ENCODE data around the gene CCL5. TPM values are rescaled to one million over a fixed set of nuclear protein-coding genes. Genes with fewer than 3 reads are reported as not detected.
A peak's percentile ranks its signal among the peaks of the same experiment; 100 is the strongest.

CCL5 gene
- total RNA-seq, 1 experiment from 2014 or later, result not detected

- H3F3A ChIP-seq (ENCODE audit: low read length, unreplicated experiment), result no peaks in the 10 kb centered on the region
- DNase-seq (no peak), ATAC-seq (no peak)
- no peaks in the 10 kb centered on the region for H3K4me1 ChIP-seq (ENCODE audit: insufficient read depth, low read length)
- no peaks in the 10 kb centered on the region for H4K20me1 ChIP-seq (ENCODE audit: low read length)
- BruUV-seq (replicated peaks), result no TSS peak
- no peak for TF ChIP-seq EZH2 (IDR thresholded peaks at IDR 0.05; ENCODE audit: low read length, unreplicated experiment)
- TF ChIP-seq CTCF (conservative IDR thresholded peaks at IDR 0.05; ENCODE audit: low read depth, low read length), result no peak
- no peak for TF ChIP-seq EZH2phosphoT487 (IDR thresholded peaks at IDR 0.05; ENCODE audit: borderline replicate concordance, low read length)
- no peaks in the 10 kb centered on the region for H3K9me3 ChIP-seq (ENCODE audit: low read length)
- no peaks in the 10 kb centered on the region for H3K9me2 ChIP-seq (replicated peaks; ENCODE audit: low read length)
- ChIA-PET POLR2A (ENCODE audit: unreplicated experiment) (no interaction called here), CTCF (no interaction called here)
- peaks cover 34% of the 10 kb centered on the region for H3K36me3 ChIP-seq (ENCODE audit: low read depth, low read length)
- H3K79me2 ChIP-seq (ENCODE audit: low read length), result no peaks in the 10 kb centered on the region
- H3K4me2 ChIP-seq (ENCODE audit: low read length), result no peak overlapping the region
- no peak overlapping the region for H3K27ac ChIP-seq (ENCODE audit: low read length)
- intact Hi-C loops (cut with micrococcal nuclease), result no loop called here
- no peak overlapping the region for H2AFZ ChIP-seq (ENCODE audit: low read length)
- H3K27me3 ChIP-seq (ENCODE audit: low read length), result no peaks in the 10 kb centered on the region
- H3K9ac ChIP-seq (ENCODE audit: low read length), result no peak overlapping the region
- H3K4me3 ChIP-seq (ENCODE audit: low read length), result no peak overlapping the region
Measured at GRCh38 chr17:35846055-35846809, 33.9 kb downstream of the CCL5 start.

DNA sequence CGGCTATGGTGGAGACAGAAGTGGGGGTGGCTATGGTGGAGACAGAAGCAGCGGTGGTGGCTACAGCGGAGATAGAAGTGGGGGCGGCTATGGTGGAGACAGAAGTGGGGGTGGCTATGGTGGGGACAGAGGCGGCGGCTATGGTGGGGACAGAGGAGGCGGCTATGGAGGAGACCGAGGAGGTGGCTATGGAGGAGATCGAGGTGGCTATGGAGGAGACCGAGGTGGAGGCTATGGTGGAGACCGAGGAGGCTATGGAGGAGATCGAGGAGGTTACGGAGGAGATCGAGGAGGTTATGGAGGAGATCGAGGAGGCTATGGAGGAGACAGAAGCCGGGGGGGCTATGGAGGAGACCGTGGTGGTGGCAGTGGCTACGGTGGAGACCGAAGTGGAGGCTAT is 35.6 kb downstream of the CCL5 start:
- no peaks in the 10 kb centered on the region for H3F3A ChIP-seq (ENCODE audit: low read length, unreplicated experiment)
- intact Hi-C loops (cut with micrococcal nuclease), result no loop called here
- no peak overlapping the region for H2AFZ ChIP-seq (ENCODE audit: low read length)
- ChIA-PET POLR2A (ENCODE audit: unreplicated experiment) (no interaction called here), CTCF (no interaction called here)
- no peak overlapping the region for H3K27ac ChIP-seq (ENCODE audit: low read length)
- H3K79me2 ChIP-seq (ENCODE audit: low read length), result no peaks in the 10 kb centered on the region
- TF ChIP-seq EZH2phosphoT487 (IDR thresholded peaks at IDR 0.05; ENCODE audit: borderline replicate concordance, low read length) (no peak), EZH2 (IDR thresholded peaks at IDR 0.05; ENCODE audit: low read length, unreplicated experiment) (no peak), CTCF (conservative IDR thresholded peaks at IDR 0.05; ENCODE audit: low read depth, low read length) (no peak)
- H3K9me2 ChIP-seq (replicated peaks; ENCODE audit: low read length), result no peaks in the 10 kb centered on the region
- H3K4me3 ChIP-seq (ENCODE audit: low read length), result no peak overlapping the region
- H3K4me1 ChIP-seq (ENCODE audit: insufficient read depth, low read length), result no peaks in the 10 kb centered on the region
- H3K4me2 ChIP-seq (ENCODE audit: low read length), result no peak overlapping the region
- ATAC-seq (no peak), DNase-seq (no peak)
- H3K27me3 ChIP-seq (ENCODE audit: low read length), result no peaks in the 10 kb centered on the region
- TSS peak; percentile 82 for BruUV-seq (replicated peaks)
- H3K36me3 ChIP-seq (ENCODE audit: low read depth, low read length), result peaks cover 38% of the 10 kb centered on the region
- no peak overlapping the region for H3K9ac ChIP-seq (ENCODE audit: low read length)
- H4K20me1 ChIP-seq (ENCODE audit: low read length), result no peaks in the 10 kb centered on the region
- H3K9me3 ChIP-seq (ENCODE audit: low read length), result no peaks in the 10 kb centered on the region

DNA sequence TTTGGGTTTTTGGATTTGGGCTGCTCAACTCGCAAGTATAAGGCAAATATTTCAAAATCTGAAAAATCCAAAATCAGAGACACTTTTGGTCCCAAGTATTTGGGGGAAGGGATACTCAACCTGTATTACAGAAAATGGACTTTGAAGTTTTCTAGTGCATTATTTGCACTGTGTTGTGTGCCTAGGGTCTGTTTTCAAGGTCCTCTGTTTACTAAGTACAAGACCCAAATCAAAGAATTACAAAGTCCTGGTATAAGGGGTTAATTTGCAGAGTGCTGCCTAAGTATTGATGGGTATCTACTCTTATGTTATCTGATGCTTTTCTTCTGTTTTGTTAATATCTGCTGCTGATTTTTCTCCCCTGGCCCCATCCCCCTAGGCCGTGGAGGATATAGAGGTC is 36.5 kb downstream of the CCL5 start:
- TF ChIP-seq CTCF (conservative IDR thresholded peaks at IDR 0.05; ENCODE audit: low read depth, low read length), result no peak
- TF ChIP-seq EZH2phosphoT487 (IDR thresholded peaks at IDR 0.05; ENCODE audit: borderline replicate concordance, low read length), result no peak
- no peak for TF ChIP-seq EZH2 (IDR thresholded peaks at IDR 0.05; ENCODE audit: low read length, unreplicated experiment)
- H3K79me2 ChIP-seq (ENCODE audit: low read length), result no peaks in the 10 kb centered on the region
- H2AFZ ChIP-seq (ENCODE audit: low read length), result no peak overlapping the region
- ATAC-seq (no peak), DNase-seq (no peak)
- peaks cover 35% of the 10 kb centered on the region for H3K36me3 ChIP-seq (ENCODE audit: low read depth, low read length)
- CTCF ChIA-PET, result no interaction called here
- H3K9me2 ChIP-seq (replicated peaks; ENCODE audit: low read length), result no peaks in the 10 kb centered on the region
- H3F3A ChIP-seq (ENCODE audit: low read length, unreplicated experiment), result no peaks in the 10 kb centered on the region
- no peaks in the 10 kb centered on the region for H3K4me1 ChIP-seq (ENCODE audit: insufficient read depth, low read length)
- H3K9ac ChIP-seq (ENCODE audit: low read length), result no peak overlapping the region
- H3K4me2 ChIP-seq (ENCODE audit: low read length), result no peak overlapping the region
- BruUV-seq (replicated peaks), result no TSS peak
- POLR2A ChIA-PET (ENCODE audit: unreplicated experiment), result no interaction called here
- H3K27me3 ChIP-seq (ENCODE audit: low read length), result no peaks in the 10 kb centered on the region
- no peaks in the 10 kb centered on the region for H3K9me3 ChIP-seq (ENCODE audit: low read length)
- H3K4me3 ChIP-seq (ENCODE audit: low read length), result no peak overlapping the region
- H3K27ac ChIP-seq (ENCODE audit: low read length), result no peak overlapping the region
- no peaks in the 10 kb centered on the region for H4K20me1 ChIP-seq (ENCODE audit: low read length)
- intact Hi-C loops (cut with micrococcal nuclease), result no loop called here
